Caco-2 (cell line): ENCODE results near the gene TOMM20. TPM values are rescaled to one million over a fixed set of nuclear protein-coding genes. Genes with fewer than 3 reads are reported as not detected.
A peak's percentile ranks its signal among the peaks of the same experiment; 100 is the strongest.

Experiments
- BruUV-seq: library from RNA; stranded (reverse); fragments of 400-500 nt; replicated peaks from 2 replicates; lab custom pipeline; 2021; lab: Mats Ljungman, UMichigan
- CTCF ChIA-PET: fragments of 300-600 bp; sonication (Branson Sonifier 250); formaldehyde crosslinking; loops from one replicate; lab custom pipeline; 2022; ENCODE audit warnings: antibody characterized with exemption; lab: Charles Lee
- POLR2A ChIA-PET: fragments of 300-600 bp; sonication (Branson Sonifier 250); formaldehyde crosslinking; loops from one replicate; lab custom pipeline; 2022; ENCODE audit warnings: antibody characterized with exemption; lab: Charles Lee
- DNase-seq, 2 experiments: peaks; one replicate each; pipeline versions ENCODE4 v3.0.0 to v3.0.0-alpha.2; 2020 to 2022
- H3K27me3 ChIP-seq: replicated peaks from 2 replicates; pipeline ENCODE4 v1.6.0; 2011; ENCODE audit warnings: low read length; ENCODE audit not compliant: control insufficient read depth, insufficient read depth
- H3K36me3 ChIP-seq: 2 replicates; pipeline ENCODE4 v1.5.1; 2011; ENCODE audit warnings: low read length; ENCODE audit not compliant: control insufficient read depth, insufficient read depth
- H3K4me1 ChIP-seq: fragments of 250-450 bp; sonication (Bioruptor Pico); 2 replicates; pipeline ENCODE4 v1.5.1; 2020; ENCODE audit warnings: mild to moderate bottlenecking
- H3K4me3 ChIP-seq: 2 replicates; pipeline ENCODE4 v1.5.1; 2011; ENCODE audit warnings: low read depth, mild to moderate bottlenecking, control low read depth, low read length
- H3K9me3 ChIP-seq: fragments of 250-450 bp; sonication (Bioruptor Pico); 2 replicates; pipeline ENCODE4 v1.5.1; 2020; ENCODE audit warnings: mild to moderate bottlenecking, moderate library complexity
- H3K27ac Mint-ChIP-seq: one replicate; pipeline ENCODE4 v1.8.0; 2022; ENCODE audit warnings: mixed read lengths; ENCODE audit not compliant: unreplicated experiment
- H3K27me3 Mint-ChIP-seq: one replicate; pipeline ENCODE4 v1.8.0; 2022; ENCODE audit warnings: mixed read lengths; ENCODE audit not compliant: insufficient read depth, unreplicated experiment
- H3K36me3 Mint-ChIP-seq: one replicate; pipeline ENCODE4 v1.8.0; 2022; ENCODE audit warnings: mild to moderate bottlenecking, mixed read lengths; ENCODE audit not compliant: insufficient read depth, unreplicated experiment
- H3K4me1 Mint-ChIP-seq: one replicate; pipeline ENCODE4 v1.8.0; 2022; ENCODE audit warnings: low read depth, mixed read lengths; ENCODE audit not compliant: unreplicated experiment
- H3K4me3 Mint-ChIP-seq: one replicate; pipeline ENCODE4 v1.8.0; 2022; ENCODE audit warnings: mild to moderate bottlenecking, moderate library complexity, mixed read lengths; ENCODE audit not compliant: unreplicated experiment
- H3K9me3 Mint-ChIP-seq: one replicate; pipeline ENCODE4 v1.8.0; 2022; ENCODE audit warnings: mixed read lengths; ENCODE audit not compliant: unreplicated experiment
- CTCF ChIP-seq, 2 experiments: fragments of 200-600 bp in 1 of 2; IDR thresholded peaks; 1 replicate in 1 of 2; 2 replicates in 1 of 2; pipeline versions ENCODE4 v1.5.1 to v1.8.0; 2011 to 2022; ENCODE audit warnings: antibody characterized with exemption in 1 of 2, control low read depth in 1 of 2, inconsistent platforms in 1 of 2, low read depth in 1 of 2, low read length in 1 of 2, mild to moderate bottlenecking in 1 of 2, moderate library complexity in 1 of 2; ENCODE audit not compliant: insufficient read depth in 1 of 2, severe bottlenecking in 1 of 2, unreplicated experiment in 1 of 2
- intact Hi-C: fragments of 100-400 bp; cut with micrococcal nuclease; formaldehyde crosslinking; loops from one replicate; pipeline ENCODE4 v1.10.0; 2022; ENCODE audit not compliant: unreplicated experiment
- total RNA-seq: library from RNA; stranded (reverse); gene quantifications from 2 replicates; pipeline ENCODE4 v1.2.3, GENCODE V29; 2022

TOMM20 gene
- total RNA-seq, 1 experiment from 2014 or later, result 137 TPM

GRCh38 chr1:235069176-235069575 lies 59.5 kb downstream of the TOMM20 start:
- DNase-seq, result no peak
- no peaks in the 10 kb centered on the region for H3K27me3 ChIP-seq
- Mint-ChIP-seq H3K27ac (peak overlapping the region; percentile 95), H3K4me3 (no peak overlapping the region), H3K9me3 (no peaks in the 10 kb centered on the region), H3K36me3 (peaks cover 12% of the 10 kb centered on the region), H3K27me3 (no peaks in the 10 kb centered on the region), H3K4me1 (peaks cover 33% of the 10 kb centered on the region)
- H3K4me3 ChIP-seq, result no peak overlapping the region
- H3K9me3 ChIP-seq, result no peaks in the 10 kb centered on the region
- peaks cover 40% of the 10 kb centered on the region for H3K4me1 ChIP-seq
- no peaks in the 10 kb centered on the region for H3K36me3 ChIP-seq
- intact Hi-C loops, result no loop called here
- CTCF ChIA-PET, result no interaction called here
- TF ChIP-seq CTCF (IDR thresholded peaks at IDR 0.05; ENCODE audit: insufficient read depth in 1 of 2, low read depth in 1 of 2, low read length in 1 of 2, severe bottlenecking in 1 of 2, unreplicated experiment in 1 of 2), result no peak
- no TSS peak for BruUV-seq
- POLR2A ChIA-PET, result no interaction called here

GRCh38 chr1:235068158-235069121 lies 60.2 kb downstream of the TOMM20 start:
- Mint-ChIP-seq H3K9me3 (no peaks in the 10 kb centered on the region), H3K4me1 (peaks cover 37% of the 10 kb centered on the region), H3K27me3 (no peaks in the 10 kb centered on the region), H3K27ac (peak overlapping the region; percentile 95), H3K4me3 (peak overlapping the region; percentile 37), H3K36me3 (peaks cover 12% of the 10 kb centered on the region)
- no peaks in the 10 kb centered on the region for H3K27me3 ChIP-seq
- no peaks in the 10 kb centered on the region for H3K9me3 ChIP-seq
- H3K4me3 ChIP-seq, result no peak overlapping the region
- TF ChIP-seq CTCF (IDR thresholded peaks at IDR 0.05; ENCODE audit: insufficient read depth in 1 of 2, low read depth in 1 of 2, low read length in 1 of 2, severe bottlenecking in 1 of 2, unreplicated experiment in 1 of 2), result no peak
- peak; percentile 58 to 81 for DNase-seq
- no peaks in the 10 kb centered on the region for H3K36me3 ChIP-seq
- BruUV-seq, result TSS peak; percentile 94
- ChIA-PET CTCF (interaction anchor here (0.7 kb wide), 1 partner anchor 12 kb away, joined by 3 read pairs; no protein-coding TSS in a partner anchor), POLR2A (interaction anchor here (1.1 kb wide), 1 partner anchor 111 kb away, joined by 3 read pairs; no protein-coding TSS in a partner anchor)
- intact Hi-C loops, result no loop called here
- peaks cover 34% of the 10 kb centered on the region for H3K4me1 ChIP-seq

- no peaks in the 10 kb centered on the region for H3K36me3 ChIP-seq
- Mint-ChIP-seq H3K4me1 (peaks cover 38% of the 10 kb centered on the region), H3K9me3 (no peaks in the 10 kb centered on the region), H3K4me3 (peak overlapping the region; percentile 37), H3K27ac (peak overlapping the region; percentile 95), H3K27me3 (no peaks in the 10 kb centered on the region), H3K36me3 (peaks cover 12% of the 10 kb centered on the region)
- intact Hi-C loops, result no loop called here
- H3K4me1 ChIP-seq, result peaks cover 37% of the 10 kb centered on the region
- BruUV-seq, result TSS peak; percentile 70
- TF ChIP-seq CTCF (IDR thresholded peaks at IDR 0.05; ENCODE audit: insufficient read depth in 1 of 2, low read depth in 1 of 2, low read length in 1 of 2, severe bottlenecking in 1 of 2, unreplicated experiment in 1 of 2), result no peak
- DNase-seq, result peak; percentile 67 to 87
- CTCF ChIA-PET, result interaction anchor here (0.7 kb wide), 1 partner anchor 12 kb away, joined by 3 read pairs; no protein-coding TSS in a partner anchor
- no peaks in the 10 kb centered on the region for H3K27me3 ChIP-seq
- H3K9me3 ChIP-seq, result no peaks in the 10 kb centered on the region
- POLR2A ChIA-PET, result interaction anchor here (1.1 kb wide), 1 partner anchor 111 kb away, joined by 3 read pairs; no protein-coding TSS in a partner anchor
- H3K4me3 ChIP-seq, result no peak overlapping the region
These were observed 61.1 kb downstream of the TOMM20 start for GRCh38 chr1:235067396-235068157.
